GM15510 (cell line): ENCODE results near the gene OASL.

ENCODE experiments used
- POLR2A ChIP-seq: IDR thresholded peaks from 3 replicates; pipeline ENCODE4 v1.6.1; 2011; ENCODE audit warnings: borderline replicate concordance; ENCODE audit not compliant: insufficient read length; ENCODE audit errors: extremely low read depth

OASL gene

DNA sequence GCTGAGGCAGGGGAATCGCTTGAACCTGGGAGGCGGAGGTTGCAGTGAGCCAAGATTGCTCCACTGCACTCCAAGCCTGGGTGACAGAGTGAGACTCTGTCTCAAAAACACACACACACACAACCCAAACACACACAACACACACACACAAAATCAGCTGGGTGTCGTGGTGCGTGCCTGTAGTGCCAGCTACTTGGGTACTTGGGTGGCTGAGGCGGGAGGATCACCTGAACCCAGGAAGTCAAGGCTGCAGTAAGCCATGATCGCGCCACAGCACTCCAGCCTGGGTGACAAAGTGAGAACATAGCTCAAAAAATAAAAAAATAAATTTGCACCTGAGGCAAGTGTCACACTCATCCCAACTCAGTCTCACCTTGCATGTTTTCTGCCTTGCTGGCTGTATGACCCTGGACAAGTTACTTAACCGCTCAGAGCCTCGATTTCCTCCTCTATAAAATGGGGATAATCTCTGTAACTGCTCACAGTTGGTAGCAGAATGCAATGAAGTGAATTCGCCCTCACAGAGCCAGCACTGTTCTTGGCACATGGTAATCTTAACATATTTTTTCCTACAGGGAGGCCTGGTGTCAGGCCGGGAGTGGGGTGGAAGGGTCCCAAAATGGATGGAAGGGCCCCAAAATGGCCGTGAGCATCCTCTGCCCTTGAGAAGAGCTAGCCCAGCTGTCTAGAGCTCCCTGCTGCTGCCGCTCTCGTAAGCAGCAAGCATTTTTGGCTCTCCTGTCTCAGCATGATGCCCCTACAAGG lies 61.3 kb downstream of the OASL start:
- no peak for TF ChIP-seq POLR2A

DNA sequence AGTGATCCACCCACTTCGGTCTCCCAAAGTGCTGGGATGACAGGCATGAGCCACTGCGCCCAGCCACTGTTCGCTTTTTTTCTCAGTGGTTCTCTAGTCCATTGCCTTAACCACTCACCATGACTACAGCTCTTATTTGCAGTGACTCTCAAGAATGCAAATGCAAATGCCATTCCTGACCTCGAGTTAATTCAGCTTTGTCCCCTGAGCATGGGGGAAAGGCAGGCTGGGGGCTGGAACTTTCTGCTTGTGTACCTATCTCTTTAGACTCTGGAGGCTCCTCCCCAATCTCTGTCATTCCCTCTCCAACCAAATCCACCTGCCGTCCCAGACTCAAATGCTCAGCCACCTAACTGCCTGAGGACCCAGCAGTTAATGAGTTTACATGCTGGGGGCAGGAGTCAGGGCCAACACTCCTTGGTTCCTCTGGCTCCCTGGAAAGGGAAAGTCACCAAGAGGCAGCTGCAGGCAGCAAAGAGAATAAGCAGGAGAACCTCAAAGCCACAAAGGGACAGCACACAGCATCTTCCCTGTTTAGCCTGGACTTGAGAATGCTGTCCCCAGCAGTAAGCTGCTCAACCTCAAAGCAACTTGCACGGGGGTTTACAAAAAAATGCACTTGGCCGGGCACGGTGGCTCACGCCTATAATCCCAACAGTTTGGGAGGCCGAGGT lies 66.0 kb downstream of the OASL start:
- TF ChIP-seq POLR2A = no peak

GRCh38 chr12:120971299-120972180 lies 67.5 kb downstream of the OASL start:
- no peak for TF ChIP-seq POLR2A

DNA sequence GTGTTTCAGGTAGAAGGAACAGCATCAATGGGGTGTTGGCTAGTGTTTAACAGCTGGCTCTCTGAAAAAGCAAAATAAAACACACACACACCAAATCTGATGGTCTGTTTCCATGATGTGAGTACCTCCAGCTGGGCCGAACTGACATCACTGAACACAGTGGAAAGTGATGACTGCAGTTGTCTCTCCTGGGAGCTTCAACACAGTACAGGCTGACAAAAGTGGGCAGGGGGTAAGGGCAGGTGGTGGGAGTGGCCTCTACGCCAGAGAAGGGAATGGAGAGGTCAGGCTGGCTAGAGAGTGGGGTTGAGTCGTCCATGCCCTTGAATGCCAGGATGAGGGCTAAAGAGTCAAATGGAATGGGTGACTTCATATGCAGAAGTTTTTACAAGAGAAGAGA lies 68.7 kb downstream of the OASL start:
- TF ChIP-seq POLR2A = no peak
